ENCODE data around the gene LRRC61.
"Not testable (repeated sequence)": the region's sequence is repeated elsewhere in the genome, so short reads cannot be mapped to it uniquely, and the experiment has no call there.

Gene LRRC61

GRCh38 chr7:150383710-150384397 lies 60.7 kb downstream of the LRRC61 start:
- no peak for DNase-seq (ENCODE audit: low read depth in 2 of 2)

- no peak for DNase-seq (ENCODE audit: low read depth in 2 of 2)
These were observed 61.5 kb downstream of the LRRC61 start for GRCh38 chr7:150384406-150385301.

DNA sequence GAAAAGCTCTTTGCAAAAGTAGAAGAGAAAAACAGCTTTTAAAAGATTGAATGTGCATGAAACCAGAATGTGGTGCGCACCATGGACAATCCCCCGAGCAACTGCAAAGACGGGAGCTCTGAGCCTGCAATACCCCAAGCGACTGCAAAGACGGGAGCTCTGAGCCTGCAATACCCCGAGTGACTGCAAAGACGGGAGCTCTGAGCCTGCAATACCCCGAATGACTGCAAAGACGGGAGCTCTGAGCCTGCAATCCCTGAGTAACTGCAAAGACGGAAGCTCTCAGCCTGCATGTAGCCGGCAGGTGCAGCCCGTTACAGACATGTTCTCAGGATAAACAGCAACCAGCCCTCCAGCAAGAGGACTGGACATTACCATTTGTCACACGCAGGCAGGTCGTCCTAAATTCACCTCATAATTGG lies 62.2 kb downstream of the LRRC61 start:
- DNase-seq (ENCODE audit: low read depth in 2 of 2) = no peak

DNA sequence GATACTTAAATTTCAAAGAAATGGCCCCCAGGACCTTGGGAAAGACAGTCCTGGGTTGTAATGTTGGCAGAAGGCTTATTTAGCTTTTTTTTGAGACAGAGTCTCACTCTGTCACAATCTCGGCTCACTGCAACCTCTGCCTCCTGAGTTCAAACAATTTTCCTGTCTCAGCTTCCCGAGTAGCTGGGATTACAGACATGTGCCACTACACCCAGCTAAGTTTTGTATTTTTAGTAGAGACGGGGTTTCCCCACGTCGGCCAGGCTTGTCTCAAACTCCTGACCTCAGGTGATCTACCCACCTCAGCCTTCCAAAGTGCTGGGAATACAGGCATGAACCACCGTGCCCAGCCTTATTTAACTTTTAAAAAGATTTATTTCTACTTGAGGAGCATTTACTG lies 62.7 kb downstream of the LRRC61 start:
- not testable (repeated sequence) for DNase-seq (ENCODE audit: low read depth in 2 of 2)
